Activated CD8-positive, alpha-beta memory T cell treated with anti-CD3 and anti-CD28 coated beads for 24 hours (primary cell): ENCODE results near the gene RPL18A.
"Not testable (repeated sequence)": the region's sequence is repeated elsewhere in the genome, so short reads cannot be mapped to it uniquely, and the experiment has no call there.

Experiments used
- DNase-seq: peaks from one replicate; pipeline ENCODE4 v3.0.0-alpha.2; 2020

Gene RPL18A

GRCh38 chr19:17866964-17867486, 7.3 kb downstream of the RPL18A start:
- no peak for DNase-seq

GRCh38 chr19:17868669-17869068, 9.0 kb downstream of the RPL18A start:
- DNase-seq: no peak

DNA sequence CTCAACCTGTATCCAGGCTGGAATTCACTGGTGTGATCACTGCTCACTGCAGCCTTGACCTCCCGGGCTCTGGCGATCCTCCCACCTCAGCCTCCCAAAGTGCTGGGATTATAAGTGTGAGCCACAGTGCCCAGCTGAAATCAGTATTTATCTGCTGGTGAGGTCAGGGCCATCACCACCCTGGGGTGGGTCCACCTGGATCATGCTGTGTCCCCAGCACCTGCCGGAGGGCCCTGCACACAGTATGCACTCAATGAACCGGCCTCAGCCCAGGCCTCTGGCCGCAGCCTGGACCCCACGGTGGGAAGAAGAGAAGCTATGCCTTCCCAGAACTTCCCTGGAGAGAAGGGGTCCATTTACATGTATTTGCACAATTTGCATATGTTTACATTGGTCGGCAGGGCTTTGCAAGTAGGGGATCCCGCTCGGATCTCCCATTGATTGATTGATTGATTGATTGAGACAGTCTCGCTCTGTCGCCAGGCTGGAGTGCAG, 9.5 kb downstream of the RPL18A start:
- no peak for DNase-seq

- no peak for DNase-seq
These were observed 11.5 kb downstream of the RPL18A start for GRCh38 chr19:17871032-17871877.

DNA sequence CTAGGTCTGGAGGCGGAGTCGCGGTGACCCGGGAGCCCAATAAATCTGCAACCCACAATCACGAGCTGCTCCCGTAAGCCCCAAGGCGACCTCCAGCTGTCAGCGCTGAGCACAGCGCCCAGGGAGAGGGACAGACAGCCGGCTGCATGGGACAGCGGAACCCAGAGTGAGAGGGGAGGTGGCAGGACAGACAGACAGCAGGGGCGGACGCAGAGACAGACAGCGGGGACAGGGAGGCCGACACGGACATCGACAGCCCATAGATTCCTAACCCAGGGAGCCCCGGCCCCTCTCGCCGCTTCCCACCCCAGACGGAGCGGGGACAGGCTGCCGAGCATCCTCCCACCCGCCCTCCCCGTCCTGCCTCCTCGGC, 12.2 kb downstream of the RPL18A start, which contains the start of gene SLC5A5:
TSS of gene SLC5A5 (plus strand) at position 68 of the 373 bp plus-strand sequence. CDS start 375 bp downstream, outside the sequence.
- DNase-seq: peak; percentile 75

DNA sequence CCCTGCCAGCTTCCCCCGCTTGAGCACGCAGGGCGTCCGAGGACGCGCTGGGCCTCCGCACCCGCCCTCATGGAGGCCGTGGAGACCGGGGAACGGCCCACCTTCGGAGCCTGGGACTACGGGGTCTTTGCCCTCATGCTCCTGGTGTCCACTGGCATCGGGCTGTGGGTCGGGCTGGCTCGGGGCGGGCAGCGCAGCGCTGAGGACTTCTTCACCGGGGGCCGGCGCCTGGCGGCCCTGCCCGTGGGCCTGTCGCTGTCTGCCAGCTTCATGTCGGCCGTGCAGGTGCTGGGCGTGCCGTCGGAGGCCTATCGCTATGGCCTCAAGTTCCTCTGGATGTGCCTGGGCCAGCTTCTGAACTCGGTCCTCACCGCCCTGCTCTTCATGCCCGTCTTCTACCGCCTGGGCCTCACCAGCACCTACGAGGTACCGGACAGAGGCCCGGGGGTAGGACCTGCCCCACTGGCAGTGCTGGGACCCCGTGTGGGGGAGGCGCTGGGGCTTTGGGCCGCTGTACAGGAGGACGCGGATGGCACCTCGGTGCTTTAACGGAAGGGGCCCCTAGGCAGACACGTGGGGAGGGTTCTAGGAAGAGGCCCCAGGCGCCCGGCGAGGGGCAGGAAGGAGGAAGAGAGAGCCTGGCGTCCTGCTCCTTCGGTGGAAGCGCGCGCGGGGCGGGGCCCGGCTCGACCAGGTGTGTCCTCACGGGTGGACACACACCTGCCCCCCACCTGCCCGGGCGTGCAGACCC, 12.7 kb downstream of the RPL18A start:
- DNase-seq: peak; percentile 84

DNA sequence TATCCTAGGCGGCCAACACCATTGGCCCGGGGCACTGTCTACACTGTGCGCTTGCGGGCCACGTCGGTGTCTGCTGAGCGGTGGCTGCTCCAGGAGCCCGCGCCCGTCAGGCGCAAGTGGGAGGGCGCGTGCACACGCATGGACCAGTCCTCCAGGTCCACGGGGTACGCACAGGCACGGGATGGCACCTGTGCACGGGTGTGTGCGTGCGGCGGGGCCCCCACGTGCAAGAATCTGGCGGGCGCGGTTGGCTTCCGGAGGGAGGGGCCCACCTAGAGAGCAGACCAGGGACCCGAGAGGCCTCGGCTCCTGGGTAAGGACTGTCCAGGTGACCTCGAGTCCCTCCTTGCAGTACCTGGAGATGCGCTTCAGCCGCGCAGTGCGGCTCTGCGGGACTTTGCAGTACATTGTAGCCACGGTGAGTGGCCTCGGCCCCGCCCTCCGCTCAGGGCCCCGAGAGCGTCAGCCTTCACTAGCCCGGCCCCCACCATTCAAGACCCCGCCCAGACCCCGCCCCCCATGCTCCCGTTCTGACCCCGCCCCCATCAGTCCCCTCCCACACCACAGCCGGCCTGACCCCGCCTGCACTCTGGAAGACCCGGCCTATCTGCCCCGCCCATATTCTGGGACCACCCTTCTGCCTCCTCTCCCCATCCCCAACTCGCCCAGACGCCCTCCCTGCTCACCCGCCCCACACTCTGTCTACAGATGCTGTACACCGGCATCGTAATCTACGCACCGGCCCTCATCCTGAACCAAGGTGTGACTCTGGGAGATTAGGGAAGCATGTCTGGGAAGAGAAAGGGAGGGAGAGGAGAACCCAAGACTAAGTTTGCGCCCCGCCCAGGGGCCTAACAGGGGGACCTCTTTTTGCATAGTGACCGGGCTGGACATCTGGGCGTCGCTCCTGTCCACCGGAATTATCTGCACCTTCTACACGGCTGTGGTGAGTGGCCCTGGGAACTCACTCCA, 14.4 kb downstream of the RPL18A start:
- peak; percentile 88 for DNase-seq

DNA sequence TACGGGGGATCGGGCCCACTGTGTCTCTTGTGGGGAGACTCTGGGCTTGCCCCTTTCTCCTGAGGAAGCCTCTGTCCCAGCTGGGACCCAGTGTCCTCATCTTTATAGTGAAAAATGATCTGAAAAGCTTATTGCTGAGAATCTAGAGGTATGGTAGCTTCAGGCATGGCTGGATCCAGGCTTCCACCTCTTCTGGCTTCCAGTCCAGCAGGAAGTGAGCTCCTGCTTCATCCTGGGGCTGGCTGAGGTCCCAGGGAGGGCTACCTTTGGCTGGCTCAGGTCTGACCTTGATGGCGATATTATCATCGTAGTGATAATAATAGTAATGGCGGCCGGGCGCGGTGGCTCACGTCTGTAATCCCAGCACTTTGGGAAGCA, 15.0 kb downstream of the RPL18A start:
- DNase-seq: no peak

DNA sequence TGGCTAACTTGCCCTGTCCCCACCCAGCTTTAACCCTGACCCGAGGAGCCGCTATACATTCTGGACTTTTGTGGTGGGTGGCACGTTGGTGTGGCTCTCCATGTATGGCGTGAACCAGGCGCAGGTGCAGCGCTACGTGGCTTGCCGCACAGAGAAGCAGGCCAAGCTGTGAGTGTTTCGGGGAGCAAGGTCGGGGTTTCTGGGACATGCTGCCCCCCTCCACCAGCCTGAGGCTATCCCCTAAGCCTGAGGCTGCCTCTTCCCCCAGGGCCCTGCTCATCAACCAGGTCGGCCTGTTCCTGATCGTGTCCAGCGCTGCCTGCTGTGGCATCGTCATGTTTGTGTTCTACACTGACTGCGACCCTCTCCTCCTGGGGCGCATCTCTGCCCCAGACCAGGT, 18.0 kb downstream of the RPL18A start:
- DNase-seq: no peak

DNA sequence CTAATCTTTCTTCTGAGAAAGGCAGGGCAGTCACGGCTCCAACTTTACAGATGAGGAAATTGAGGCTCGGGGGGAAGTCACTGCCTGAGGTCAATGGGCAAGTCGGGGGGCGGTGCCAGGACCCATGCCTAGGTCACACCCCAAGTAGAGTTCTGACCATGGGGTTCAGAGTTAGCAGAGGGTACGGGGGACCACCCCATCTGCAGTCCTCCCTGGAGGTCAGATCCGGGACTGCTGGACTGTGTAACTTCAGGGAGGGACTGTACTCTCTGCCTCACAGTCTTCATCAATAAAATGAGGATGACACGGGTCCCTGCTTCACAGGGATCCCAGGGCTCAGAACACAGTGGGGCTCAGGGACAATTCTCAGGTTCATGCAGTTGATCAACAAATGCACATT, 19.8 kb downstream of the RPL18A start:
- DNase-seq: no peak

GRCh38 chr19:17881701-17882100, 22.0 kb downstream of the RPL18A start:
- DNase-seq: no peak

DNA sequence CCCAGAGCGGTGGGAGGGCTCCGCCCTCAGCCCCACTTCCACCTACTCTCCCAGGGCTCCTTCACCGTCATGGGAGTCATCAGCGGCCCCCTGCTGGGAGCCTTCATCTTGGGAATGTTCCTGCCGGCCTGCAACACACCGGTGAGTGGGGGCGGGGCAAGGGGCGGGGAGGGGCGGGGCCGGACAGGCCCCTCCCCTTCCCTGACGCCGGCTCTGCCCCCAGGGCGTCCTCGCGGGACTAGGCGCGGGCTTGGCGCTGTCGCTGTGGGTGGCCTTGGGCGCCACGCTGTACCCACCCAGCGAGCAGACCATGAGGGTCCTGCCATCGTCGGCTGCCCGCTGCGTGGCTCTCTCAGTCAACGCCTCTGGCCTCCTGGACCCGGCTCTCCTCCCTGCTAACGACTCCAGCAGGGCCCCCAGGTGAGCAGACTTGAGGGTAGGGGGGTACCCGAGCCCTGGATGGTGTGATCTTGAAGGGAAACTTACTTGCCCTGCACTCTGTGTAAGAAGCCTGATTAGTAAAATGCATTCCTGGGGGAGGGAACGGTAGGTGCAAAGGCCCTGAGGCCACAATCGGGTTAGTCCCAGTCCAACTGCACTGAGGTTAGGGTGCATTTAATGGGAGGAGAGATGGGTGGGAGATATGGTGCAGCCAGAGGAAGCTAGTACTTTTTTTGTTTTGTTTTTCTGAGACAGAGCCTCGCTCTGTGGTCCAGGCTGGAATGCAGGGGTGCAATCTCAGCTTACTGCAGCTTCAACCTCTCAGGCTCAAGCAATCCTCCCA, 24.1 kb downstream of the RPL18A start:
- DNase-seq: no peak

GRCh38 chr19:17886515-17886914, 26.8 kb downstream of the RPL18A start:
- no peak for DNase-seq

DNA sequence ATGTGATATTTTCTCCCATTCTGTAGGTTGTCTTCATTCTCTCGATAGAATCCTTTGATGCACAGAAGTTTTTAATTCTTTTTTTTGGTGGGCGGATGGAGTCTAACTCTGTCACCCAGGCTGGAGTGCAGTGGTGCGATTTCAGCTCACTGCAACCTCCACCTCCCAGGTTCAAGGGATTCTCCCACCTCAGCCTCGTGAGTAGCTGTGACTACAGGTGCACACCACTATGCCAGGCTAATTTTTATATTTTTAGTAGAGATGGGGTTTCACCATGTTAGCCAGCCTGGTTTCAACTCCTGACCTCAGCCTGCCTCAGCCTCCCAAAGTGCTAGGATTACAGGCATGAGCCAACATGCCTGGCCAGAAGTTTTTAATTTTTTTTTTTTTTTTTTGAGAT, 27.5 kb downstream of the RPL18A start:
- not testable (repeated sequence) for DNase-seq

DNA sequence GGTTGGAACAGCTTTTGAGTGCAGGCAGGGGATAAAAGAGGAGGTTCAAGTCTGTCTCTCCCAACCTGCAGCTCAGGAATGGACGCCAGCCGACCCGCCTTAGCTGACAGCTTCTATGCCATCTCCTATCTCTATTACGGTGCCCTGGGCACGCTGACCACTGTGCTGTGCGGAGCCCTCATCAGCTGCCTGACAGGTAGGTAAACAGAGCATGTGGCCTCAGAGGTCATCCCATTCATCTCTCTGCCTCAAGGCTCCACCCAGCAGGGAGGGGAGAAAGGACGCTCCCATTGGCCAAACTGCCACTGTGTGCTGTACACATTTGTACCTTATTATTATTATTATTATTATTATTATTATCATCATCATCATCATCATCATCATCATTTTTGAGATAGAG, 28.6 kb downstream of the RPL18A start:
- no peak for DNase-seq

- no peak for DNase-seq
These were observed 30.0 kb downstream of the RPL18A start for GRCh38 chr19:17889609-17890214.

GRCh38 chr19:17893766-17894165, 34.1 kb downstream of the RPL18A start:
- no peak for DNase-seq

- no peak for DNase-seq
These were observed 43.0 kb downstream of the RPL18A start for GRCh38 chr19:17902701-17903100.

DNA sequence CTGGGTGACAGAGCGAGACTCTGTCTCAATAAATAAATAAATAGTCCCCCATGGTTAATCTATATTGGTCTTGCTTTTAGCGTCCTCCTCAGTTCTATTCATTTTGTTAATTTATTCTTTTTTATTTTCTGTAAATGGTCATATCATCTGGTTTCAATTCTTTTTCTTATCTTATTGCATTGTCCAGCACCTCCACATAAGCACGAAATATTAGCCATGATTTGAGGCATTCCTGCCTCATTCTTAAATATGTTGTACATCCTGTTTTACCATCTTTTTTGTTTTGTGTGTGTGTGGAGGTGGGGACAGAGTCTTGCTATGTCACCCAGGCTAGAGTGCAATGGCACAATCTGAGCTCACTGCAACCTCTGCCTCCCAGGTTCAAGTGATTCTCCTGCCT, 48.5 kb downstream of the RPL18A start:
- DNase-seq: no peak

GRCh38 chr19:17909003-17909732, 49.5 kb downstream of the RPL18A start:
- DNase-seq: no peak
